HepG2 (cell line): ENCODE measurements around the gene HAPLN2. TPM values are rescaled to one million over a fixed set of nuclear protein-coding genes. Genes with fewer than 3 reads are reported as not detected.

Source experiments
- GPN1 ChIP-seq: sonication (generic); formaldehyde crosslinking; IDR thresholded peaks from 2 replicates; pipeline ENCODE4 v1.5.1; 2020; ENCODE audit warnings: missing genetic modification reagents, borderline replicate concordance
- HMGXB4 ChIP-seq, 2 experiments: sonication (generic) in 1 of 2; formaldehyde crosslinking in 1 of 2; IDR thresholded peaks; 2 replicates each; pipeline versions ENCODE4 v1.4.0 to v1.6.1; 2018 to 2020; ENCODE audit warnings: missing genetic modification reagents in 2 of 2, borderline replicate concordance in 1 of 2, low read depth in 1 of 2, mild to moderate bottlenecking in 1 of 2, missing biosample characterization in 1 of 2
- NCOA1 ChIP-seq: sonication (generic); formaldehyde crosslinking; IDR thresholded peaks from 2 replicates; pipeline ENCODE4 v1.9.0; 2021; ENCODE audit warnings: missing genetic modification reagents
- RAD21 ChIP-seq: fragments of 450-650 bp; formaldehyde crosslinking; IDR thresholded peaks from 2 replicates; pipeline ENCODE4 v1.5.0; 2020; ENCODE audit warnings: mild to moderate bottlenecking
- RNF219 ChIP-seq: sonication (generic); formaldehyde crosslinking; IDR thresholded peaks from 2 replicates; pipeline ENCODE4 v1.5.0; 2020; ENCODE audit warnings: mild to moderate bottlenecking, missing genetic modification reagents
- SALL1 ChIP-seq: sonication (generic); formaldehyde crosslinking; IDR thresholded peaks from 2 replicates; pipeline ENCODE4 v1.8.0; 2022; ENCODE audit warnings: mild to moderate bottlenecking, missing genetic modification reagents
- SETDB1 ChIP-seq: sonication (generic); formaldehyde crosslinking; IDR thresholded peaks from 2 replicates; pipeline ENCODE4 v1.5.1; 2020; ENCODE audit warnings: missing genetic modification reagents, mild to moderate bottlenecking, borderline replicate concordance
- SNAI1 ChIP-seq: sonication (generic); formaldehyde crosslinking; IDR thresholded peaks from 2 replicates; pipeline ENCODE4 v1.5.0; 2020; ENCODE audit warnings: mild to moderate bottlenecking, missing genetic modification reagents, borderline replicate concordance
- THAP9 ChIP-seq: sonication (generic); formaldehyde crosslinking; IDR thresholded peaks from 2 replicates; pipeline ENCODE4; 2020; ENCODE audit warnings: missing genetic modification reagents, mild to moderate bottlenecking, borderline replicate concordance
- ZNF101 ChIP-seq: sonication (generic); formaldehyde crosslinking; IDR thresholded peaks from 2 replicates; pipeline ENCODE4 v1.4.0; 2020; ENCODE audit warnings: mild to moderate bottlenecking, low read depth, missing genetic modification reagents, borderline replicate concordance
- ZNF414 ChIP-seq: sonication (generic); formaldehyde crosslinking; IDR thresholded peaks from 2 replicates; pipeline ENCODE4 v1.5.0; 2020; ENCODE audit warnings: missing genetic modification reagents
- ZNF556 ChIP-seq: sonication (generic); formaldehyde crosslinking; IDR thresholded peaks from 2 replicates; pipeline ENCODE4 v1.4.0; 2020; ENCODE audit warnings: mild to moderate bottlenecking, missing genetic modification reagents, borderline replicate concordance
- ZNF850 ChIP-seq: sonication (generic); formaldehyde crosslinking; conservative IDR thresholded peaks from 2 replicates; pipeline ENCODE4 v1.9.0; 2021; ENCODE audit warnings: mild to moderate bottlenecking, missing genetic modification reagents
- polyA plus RNA-seq, 8 experiments: library from polyadenylated mRNA; depleted of rRNA in 3 of 8; stranded (reverse) in 7 of 8; unstranded in 1 of 8; fragments of >200 nt; fragmentation: Illumina TruSeq in 4 of 8; extraction: Trizol in 4 of 8; gene quantifications; 2 replicates each; pipeline versions ENCODE4 v1.2.1 to v1.2.3, GENCODE V29; 2011 to 2016; ENCODE audit warnings: low read depth in 4 of 8, missing spikeins in 1 of 8, mixed read lengths in 1 of 8; ENCODE audit not compliant: insufficient read depth in 1 of 8
- total RNA-seq, 5 experiments: library from RNA; depleted of rRNA; stranded (reverse); fragments of >200 nt; fragmentation: Illumina TruSeq; extraction: Trizol; gene quantifications; 2 replicates each; pipeline ENCODE4 v1.2.3, GENCODE V29; 2016; ENCODE audit warnings: low read depth in 1 of 5

HAPLN2 gene
- total and polyA plus RNA-seq, 2 of the 13 experiments (the other 11 are each of a cell fraction or from before 2014, with no cell fraction given): not detected

- no peak for TF ChIP-seq HMGXB4 (CRISPR knock-in tag; IDR thresholded peaks at IDR 0.05; ENCODE audit: borderline replicate concordance in 1 of 2, low read depth in 1 of 2)
- TF ChIP-seq ZNF101 (CRISPR knock-in tag): no peak
- 0 out of 2 replicates have a peak, but pooled peaks have one; percentile 0 for TF ChIP-seq THAP9 (CRISPR knock-in tag)
- no peak for TF ChIP-seq GPN1 (CRISPR knock-in tag)
- 0 out of 2 replicates have a peak, but pooled peaks have one; percentile 37 for TF ChIP-seq RNF219
- no peak for TF ChIP-seq SALL1
- peak; percentile 19; the same call in 1 of the 2 replicates for TF ChIP-seq SNAI1 (CRISPR knock-in tag)
- no peak for TF ChIP-seq SETDB1
- TF ChIP-seq ZNF850 (CRISPR knock-in tag): no peak
- no peak for TF ChIP-seq ZNF556
- TF ChIP-seq ZNF414 (CRISPR knock-in tag): 0 out of 2 replicates have a peak, but pooled peaks have one; percentile 5
- TF ChIP-seq NCOA1 (CRISPR knock-in tag): 0 out of 2 replicates have a peak, but pooled peaks have one; percentile 74
- TF ChIP-seq RAD21 (CRISPR knock-in tag): no peak
- TF ChIP-seq, all 625 proteins: peak for 19
Measured at GRCh38 chr1:156660752-156661112, 41.5 kb downstream of the HAPLN2 start (continued).
